Measurements from ENCODE around the gene KLF5.
A peak's percentile ranks its signal among the peaks of the same experiment; 100 is the strongest.
"Not testable (repeated sequence)": the region's sequence is repeated elsewhere in the genome, so short reads cannot be mapped to it uniquely, and the experiment has no call there.

Gene KLF5

GRCh38 chr13:73088332-73088935, 29.6 kb downstream of the KLF5 start:
- DNase-seq (ENCODE audit: low spot score): no peak

- no peak for DNase-seq (ENCODE audit: low spot score)
These were observed 30.4 kb downstream of the KLF5 start for GRCh38 chr13:73089213-73089612.

DNA sequence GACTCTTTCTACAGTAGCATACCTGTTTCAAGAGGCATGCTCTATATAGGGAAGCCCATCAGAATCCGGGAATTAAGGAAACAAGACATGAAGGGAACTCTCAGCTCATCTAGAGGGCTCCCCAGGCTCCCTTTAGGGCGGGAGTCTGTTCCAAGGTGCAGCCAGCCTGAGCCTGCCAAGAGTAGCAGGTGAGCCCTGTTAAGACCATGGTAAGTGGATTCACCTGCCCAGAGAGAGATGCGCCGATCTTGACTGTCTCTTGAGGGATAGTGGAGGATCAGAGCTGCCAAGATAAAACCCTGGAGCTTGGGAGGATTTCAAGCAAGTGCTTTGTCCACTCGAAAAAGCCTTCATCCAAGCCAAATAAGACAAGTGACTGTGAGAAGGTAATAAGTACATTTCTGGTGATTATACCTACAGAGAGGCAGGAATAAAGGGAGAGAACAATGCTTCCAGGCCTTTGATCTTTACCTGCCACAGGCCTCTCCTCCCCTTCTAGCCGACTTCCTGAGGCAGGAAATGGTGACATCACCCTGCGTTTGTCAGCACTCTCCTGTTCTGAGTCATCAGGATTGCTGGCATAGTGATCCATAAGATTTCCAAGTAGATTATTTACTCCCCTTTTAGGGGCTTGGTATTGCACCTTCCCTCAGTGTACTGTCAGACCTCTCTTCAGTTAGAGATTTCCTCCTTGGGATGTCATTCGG, 31.5 kb downstream of the KLF5 start:
- DNase-seq (ENCODE audit: low spot score): no peak

DNA sequence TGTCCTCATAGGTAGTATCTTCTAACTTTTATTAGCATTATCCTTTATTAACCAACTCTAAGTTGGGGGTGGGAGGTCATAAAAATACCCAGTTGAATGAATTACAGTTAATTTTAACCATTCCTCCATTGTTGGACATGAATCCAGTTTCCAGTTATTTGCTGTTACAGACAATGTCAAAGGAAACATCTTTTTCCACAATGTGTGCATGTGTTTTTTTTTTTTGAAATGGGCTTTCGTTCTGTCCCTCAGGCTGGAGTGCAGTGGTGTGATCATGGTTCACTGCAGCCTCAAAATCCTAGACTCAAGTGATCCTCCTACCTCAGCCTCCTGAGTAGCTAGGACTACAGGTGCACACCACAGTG, 32.0 kb downstream of the KLF5 start:
- no peak for DNase-seq (ENCODE audit: low spot score)

- DNase-seq (ENCODE audit: low spot score): no peak
These were observed 34.0 kb downstream of the KLF5 start for GRCh38 chr13:73092829-73093228.

DNA sequence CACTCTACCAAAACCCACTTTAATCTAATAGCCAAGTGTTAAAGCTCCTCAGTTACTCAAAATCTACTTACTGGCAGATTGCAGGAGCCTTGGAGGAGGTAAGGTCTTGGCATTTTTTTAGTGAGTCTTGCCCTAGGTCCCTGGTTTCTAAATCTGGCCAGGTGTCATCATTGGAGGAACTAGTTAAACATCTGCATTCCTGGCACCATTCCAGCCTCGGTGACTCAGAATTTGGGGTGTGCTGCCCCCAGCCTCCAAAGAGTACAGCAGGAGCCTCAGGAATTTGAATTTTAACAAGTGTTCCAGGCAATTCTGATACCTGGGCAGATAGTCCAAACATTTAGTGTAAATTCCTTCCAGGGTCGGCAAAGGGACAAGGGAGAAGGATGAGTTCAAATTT, 37.4 kb downstream of the KLF5 start:
- DNase-seq (ENCODE audit: low spot score): no peak

GRCh38 chr13:73096638-73097037, 37.8 kb downstream of the KLF5 start:
- no peak for DNase-seq (ENCODE audit: low spot score)

DNA sequence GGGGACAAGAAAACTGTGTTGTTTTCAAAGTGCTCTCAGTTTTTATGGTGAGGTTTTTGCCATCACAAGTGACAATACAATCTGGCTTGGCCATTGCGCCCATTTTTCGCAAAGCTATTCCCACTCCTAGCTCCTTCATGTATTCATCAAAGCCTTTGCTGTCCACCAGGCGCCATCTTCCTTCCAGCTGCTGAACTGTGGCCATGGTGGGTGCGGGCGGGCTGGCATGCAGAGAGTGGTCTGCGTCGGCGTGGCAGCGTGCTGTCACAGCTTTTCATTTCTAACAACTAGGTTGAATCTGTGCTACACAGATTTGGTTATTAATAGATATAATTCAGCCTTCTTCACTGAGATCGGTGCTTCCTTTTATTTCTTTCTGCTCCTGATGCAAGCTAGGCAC, 42.0 kb downstream of the KLF5 start:
- not testable (repeated sequence) for DNase-seq (ENCODE audit: low spot score)

- DNase-seq (ENCODE audit: low spot score): peak; percentile 39
These were observed 42.7 kb downstream of the KLF5 start for GRCh38 chr13:73101351-73102007.

- no peak for DNase-seq (ENCODE audit: low spot score)
These were observed 44.4 kb downstream of the KLF5 start for GRCh38 chr13:73103238-73103637.

DNA sequence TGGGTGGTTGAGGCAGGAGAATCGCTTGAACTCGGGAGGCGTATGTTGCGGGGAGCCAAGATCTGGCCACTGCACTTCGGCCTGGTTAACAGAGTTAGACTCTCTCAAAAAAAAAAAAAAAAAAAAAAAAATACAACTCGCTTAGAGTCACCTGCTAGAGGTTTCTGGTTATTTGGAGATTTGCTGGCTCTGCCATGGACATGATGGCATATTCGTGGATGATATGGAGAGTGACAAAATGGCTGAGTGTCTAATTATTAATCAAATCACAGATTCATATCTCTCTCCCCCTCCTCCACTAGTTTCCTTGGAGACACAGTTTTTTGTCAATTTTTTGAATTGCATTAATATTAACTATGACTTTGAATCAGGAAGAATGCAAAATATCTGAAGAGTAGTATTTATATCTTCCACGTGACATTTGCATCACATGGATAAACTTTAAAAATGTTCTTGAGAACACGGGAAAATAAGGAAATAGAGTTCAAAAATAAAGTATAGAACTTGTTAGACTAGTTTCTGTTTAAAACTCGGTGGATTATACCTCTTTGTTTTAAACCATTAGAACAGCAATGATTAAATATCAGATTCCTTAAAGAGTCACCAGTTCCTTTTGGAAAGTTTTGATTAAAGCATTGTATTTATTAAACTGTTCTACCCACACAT, 47.8 kb downstream of the KLF5 start:
- peak; percentile 49 for DNase-seq (ENCODE audit: low spot score)

- DNase-seq (ENCODE audit: low spot score): no peak
These were observed 48.7 kb downstream of the KLF5 start for GRCh38 chr13:73107481-73107880.

DNA sequence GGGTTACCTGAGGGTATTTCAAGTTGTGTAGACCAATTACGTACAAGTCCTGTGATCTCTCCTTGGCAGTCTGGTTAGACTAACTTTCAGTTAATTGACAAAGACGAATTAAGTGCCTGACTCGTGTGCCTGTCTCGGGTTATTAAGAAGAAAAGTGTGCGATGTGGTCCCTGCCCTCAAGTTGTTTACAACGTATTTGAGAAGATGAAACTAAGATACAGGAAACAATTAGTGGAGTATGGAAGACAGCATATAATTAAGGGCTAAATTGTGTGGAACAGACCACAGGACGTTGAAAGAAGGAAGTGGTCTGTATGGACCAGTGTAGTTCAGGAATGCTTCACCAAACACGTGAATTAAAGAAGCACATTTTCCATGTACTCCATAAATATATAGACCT, 49.2 kb downstream of the KLF5 start:
- no peak for DNase-seq (ENCODE audit: low spot score)

GRCh38 chr13:73109288-73109899, 50.6 kb downstream of the KLF5 start:
- DNase-seq (ENCODE audit: low spot score): no peak

GRCh38 chr13:73109969-73110368, 51.2 kb downstream of the KLF5 start:
- no peak for DNase-seq (ENCODE audit: low spot score)

DNA sequence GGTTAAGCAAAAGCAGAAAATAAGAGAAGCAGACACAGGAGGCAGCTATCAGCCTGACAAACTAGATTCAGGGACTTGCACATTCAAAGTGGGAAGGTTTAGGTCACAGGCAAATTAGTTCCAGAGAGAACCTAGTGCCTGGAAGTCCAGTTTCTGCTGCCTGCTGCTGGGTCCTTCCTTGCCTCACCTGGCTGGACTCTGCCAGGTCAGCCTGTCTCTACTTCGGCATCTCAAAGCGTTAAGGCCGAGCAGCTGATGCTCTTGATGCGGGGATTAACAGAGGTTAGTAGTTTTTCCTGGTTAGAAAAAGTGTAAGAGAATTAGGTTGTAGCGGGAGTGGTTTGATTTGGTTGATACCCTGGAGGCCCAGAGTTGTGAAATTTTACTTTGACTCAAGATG, 52.0 kb downstream of the KLF5 start:
- no peak for DNase-seq (ENCODE audit: low spot score)

DNA sequence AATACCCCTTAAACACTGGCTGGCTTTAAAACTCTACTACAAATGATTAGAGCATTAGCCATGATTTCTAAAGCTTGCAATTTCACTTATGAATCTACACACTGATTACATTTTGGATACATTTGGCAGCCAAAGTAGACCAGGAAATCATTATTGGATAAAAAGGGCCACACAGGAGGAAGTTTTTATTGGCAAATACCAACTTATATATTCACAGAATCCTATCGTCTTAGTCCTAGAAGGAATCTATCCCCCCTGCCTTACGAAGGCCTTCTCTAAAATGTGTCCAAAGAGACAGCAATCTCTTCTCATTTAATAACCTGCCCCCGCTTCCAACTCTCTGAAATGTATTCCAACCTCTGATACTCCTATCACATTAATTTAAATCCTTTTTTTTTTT, 52.5 kb downstream of the KLF5 start:
- no peak for DNase-seq (ENCODE audit: low spot score)

DNA sequence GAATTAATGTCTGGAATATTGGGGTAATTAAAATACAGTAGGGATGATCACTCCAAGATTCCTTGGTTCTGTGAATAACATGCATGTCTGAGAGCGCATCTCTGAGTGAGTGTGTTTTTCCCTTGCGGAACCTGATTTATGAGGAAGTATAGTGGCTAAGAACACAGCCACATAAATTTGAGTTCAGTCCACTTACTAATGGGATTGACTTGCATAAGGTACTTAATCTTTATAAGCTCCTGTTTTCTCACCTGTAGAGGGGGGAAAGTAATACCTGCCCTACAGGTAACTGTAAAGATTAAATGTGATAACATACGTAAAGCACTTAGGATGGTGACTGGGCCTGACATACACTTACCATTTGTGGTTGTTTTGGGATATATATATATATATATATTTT, 60.8 kb downstream of the KLF5 start:
- DNase-seq (ENCODE audit: low spot score): no peak

Data from putamen (tissue), 1 donor.